Measurements from ENCODE around the gene RGS5. TPM values are rescaled to one million over a fixed set of nuclear protein-coding genes. Genes with fewer than 3 reads are reported as not detected.

The RGS5 gene
- total RNA-seq, 1 donor from 2014 or later, result 4.9 TPM

- H3K36me3 Mint-ChIP-seq (ENCODE audit: unreplicated experiment), result peaks cover 9% of the 10 kb centered on the region
- DNase-seq, result no peak
Measured at GRCh38 chr1:163161337-163161736, 41.4 kb downstream of the RGS5 start.

GRCh38 chr1:163155606-163156005 lies 47.1 kb downstream of the RGS5 start:
- no peak overlapping the region for H3K4me3 Mint-ChIP-seq (ENCODE audit: unreplicated experiment)
- TF ChIP-seq, protein P1, sequence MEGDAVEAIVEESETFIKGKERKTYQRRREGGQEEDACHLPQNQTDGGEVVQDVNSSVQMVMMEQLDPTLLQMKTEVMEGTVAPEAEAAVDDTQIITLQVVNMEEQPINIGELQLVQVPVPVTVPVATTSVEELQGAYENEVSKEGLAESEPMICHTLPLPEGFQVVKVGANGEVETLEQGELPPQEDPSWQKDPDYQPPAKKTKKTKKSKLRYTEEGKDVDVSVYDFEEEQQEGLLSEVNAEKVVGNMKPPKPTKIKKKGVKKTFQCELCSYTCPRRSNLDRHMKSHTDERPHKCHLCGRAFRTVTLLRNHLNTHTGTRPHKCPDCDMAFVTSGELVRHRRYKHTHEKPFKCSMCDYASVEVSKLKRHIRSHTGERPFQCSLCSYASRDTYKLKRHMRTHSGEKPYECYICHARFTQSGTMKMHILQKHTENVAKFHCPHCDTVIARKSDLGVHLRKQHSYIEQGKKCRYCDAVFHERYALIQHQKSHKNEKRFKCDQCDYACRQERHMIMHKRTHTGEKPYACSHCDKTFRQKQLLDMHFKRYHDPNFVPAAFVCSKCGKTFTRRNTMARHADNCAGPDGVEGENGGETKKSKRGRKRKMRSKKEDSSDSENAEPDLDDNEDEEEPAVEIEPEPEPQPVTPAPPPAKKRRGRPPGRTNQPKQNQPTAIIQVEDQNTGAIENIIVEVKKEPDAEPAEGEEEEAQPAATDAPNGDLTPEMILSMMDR (IDR thresholded peaks at IDR 0.05; ENCODE audit: partially characterized antibody, unreplicated experiment), result no peak
- H3K4me1 Mint-ChIP-seq (ENCODE audit: low read depth, unreplicated experiment), result no peaks in the 10 kb centered on the region
- H3K9me3 Mint-ChIP-seq (ENCODE audit: unreplicated experiment), result peaks cover 2% of the 10 kb centered on the region
- H3K36me3 Mint-ChIP-seq (ENCODE audit: unreplicated experiment), result peaks cover 9% of the 10 kb centered on the region
- H3K27me3 Mint-ChIP-seq (ENCODE audit: unreplicated experiment), result no peaks in the 10 kb centered on the region
- no peak overlapping the region for H3K27ac Mint-ChIP-seq (ENCODE audit: unreplicated experiment)
- DNase-seq, result no peak

More at GRCh38 chr1:163161337-163161736, 41.4 kb downstream of the RGS5 start:
- Mint-ChIP-seq H3K4me1 (ENCODE audit: low read depth, unreplicated experiment) (no peaks in the 10 kb centered on the region), H3K27me3 (ENCODE audit: unreplicated experiment) (no peaks in the 10 kb centered on the region), H3K4me3 (ENCODE audit: unreplicated experiment) (no peak overlapping the region), H3K9me3 (ENCODE audit: unreplicated experiment) (peaks cover 2% of the 10 kb centered on the region), H3K27ac (ENCODE audit: unreplicated experiment) (no peak overlapping the region)
- TF ChIP-seq, protein P1 (IDR thresholded peaks at IDR 0.05; ENCODE audit: partially characterized antibody, unreplicated experiment), result no peak

DNA sequence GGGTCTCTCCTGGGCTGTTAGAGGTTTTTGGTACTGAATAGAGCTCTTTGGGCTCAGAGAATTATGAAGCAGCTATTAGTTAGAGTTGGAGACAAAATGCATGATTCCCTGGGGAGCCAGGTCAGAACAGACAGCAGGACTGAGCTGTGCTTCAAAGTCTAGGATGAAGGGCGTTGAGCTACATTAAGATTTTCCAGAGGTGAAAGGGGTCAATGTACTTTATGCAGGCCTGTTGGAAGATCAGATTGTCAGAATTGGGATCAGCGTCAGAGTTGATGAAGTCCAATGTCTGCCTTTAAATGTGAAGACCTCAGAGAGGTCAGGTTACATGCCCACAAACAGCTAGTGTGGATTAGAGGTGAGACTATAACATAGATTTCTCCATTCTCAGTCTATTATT lies 53.8 kb downstream of the RGS5 start:
- Mint-ChIP-seq H3K27ac (ENCODE audit: unreplicated experiment) (no peak overlapping the region), H3K27me3 (ENCODE audit: unreplicated experiment) (no peaks in the 10 kb centered on the region), H3K4me1 (ENCODE audit: low read depth, unreplicated experiment) (peaks cover 7% of the 10 kb centered on the region), H3K9me3 (ENCODE audit: unreplicated experiment) (no peaks in the 10 kb centered on the region), H3K36me3 (ENCODE audit: unreplicated experiment) (no peaks in the 10 kb centered on the region), H3K4me3 (ENCODE audit: unreplicated experiment) (no peak overlapping the region)
- DNase-seq, result no peak
- TF ChIP-seq, protein P1 (IDR thresholded peaks at IDR 0.05; ENCODE audit: partially characterized antibody, unreplicated experiment), result no peak

DNA sequence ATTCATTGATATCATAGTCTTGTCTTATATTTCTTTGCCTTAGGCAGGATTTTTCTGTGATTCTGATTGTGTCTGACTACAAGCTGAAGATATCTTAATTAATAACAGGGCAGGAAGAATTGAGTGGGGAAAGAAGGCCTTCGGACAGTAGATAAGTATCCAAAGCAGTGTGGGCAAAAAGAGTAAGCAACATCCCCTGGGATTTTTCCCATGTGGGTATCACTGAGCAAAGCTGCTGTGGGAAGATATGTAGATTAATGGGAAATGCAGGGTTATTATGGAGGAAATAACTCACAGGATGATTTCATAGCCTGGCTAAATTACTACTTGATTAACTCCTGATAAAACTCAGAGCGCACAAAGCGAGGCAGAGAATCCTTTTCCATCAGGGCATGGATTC lies 55.7 kb downstream of the RGS5 start:
- TF ChIP-seq, protein P1 (IDR thresholded peaks at IDR 0.05; ENCODE audit: partially characterized antibody, unreplicated experiment), result no peak
- no peaks in the 10 kb centered on the region for H3K27me3 Mint-ChIP-seq (ENCODE audit: unreplicated experiment)
- no peaks in the 10 kb centered on the region for H3K9me3 Mint-ChIP-seq (ENCODE audit: unreplicated experiment)
- DNase-seq, result no peak
- no peak overlapping the region for H3K4me3 Mint-ChIP-seq (ENCODE audit: unreplicated experiment)
- no peak overlapping the region for H3K27ac Mint-ChIP-seq (ENCODE audit: unreplicated experiment)
- peaks cover 7% of the 10 kb centered on the region for H3K4me1 Mint-ChIP-seq (ENCODE audit: low read depth, unreplicated experiment)
- H3K36me3 Mint-ChIP-seq (ENCODE audit: unreplicated experiment), result no peaks in the 10 kb centered on the region

DNA sequence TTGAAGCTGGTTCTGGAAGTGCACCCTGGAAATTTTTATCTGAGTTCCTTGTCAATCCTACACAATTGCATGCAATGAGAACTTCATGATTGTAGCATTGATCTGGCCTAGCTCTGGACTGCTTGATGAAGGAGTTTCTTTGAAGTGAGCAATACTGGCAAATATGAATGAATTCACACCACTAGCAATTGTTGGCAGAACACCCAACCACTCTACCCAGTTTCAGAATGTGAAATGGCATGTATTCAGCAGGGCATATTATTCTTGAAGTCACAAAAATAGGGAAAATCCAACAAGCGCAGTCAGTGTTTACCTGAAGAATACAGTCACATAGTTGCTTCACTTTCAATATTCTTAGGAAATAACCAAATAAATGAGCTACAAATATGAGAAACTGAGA lies 57.3 kb downstream of the RGS5 start:
- no peak overlapping the region for H3K4me3 Mint-ChIP-seq (ENCODE audit: unreplicated experiment)
- H3K9me3 Mint-ChIP-seq (ENCODE audit: unreplicated experiment), result no peaks in the 10 kb centered on the region
- H3K27ac Mint-ChIP-seq (ENCODE audit: unreplicated experiment), result no peak overlapping the region
- no peaks in the 10 kb centered on the region for H3K27me3 Mint-ChIP-seq (ENCODE audit: unreplicated experiment)
- H3K4me1 Mint-ChIP-seq (ENCODE audit: low read depth, unreplicated experiment), result peaks cover 7% of the 10 kb centered on the region
- H3K36me3 Mint-ChIP-seq (ENCODE audit: unreplicated experiment), result no peaks in the 10 kb centered on the region
- TF ChIP-seq, protein P1 (IDR thresholded peaks at IDR 0.05; ENCODE audit: partially characterized antibody, unreplicated experiment), result no peak
- no peak for DNase-seq
